Sigmoid colon (tissue), 4 donors: ENCODE measurements around the gene HMGB2.
A peak's percentile ranks its signal among the peaks of the same experiment; 100 is the strongest.

Experiments
- CTCF ChIP-seq, 4 experiments: fragments of 450-650 bp in 3 of 4; fragments of 200-600 bp in 1 of 4; IDR thresholded peaks; one replicate each; pipeline ENCODE4 v1.5.1; 2016 to 2019; ENCODE audit warnings: antibody characterized with exemption in 4 of 4, mild to moderate bottlenecking in 3 of 4, moderate library complexity in 2 of 4
- EP300 ChIP-seq, 4 donors: sonication (generic); formaldehyde crosslinking; IDR thresholded peaks; one replicate each; pipeline ENCODE4 v1.6.1; 2017; ENCODE audit warnings: antibody characterized with exemption in 4 of 4
- POLR2AphosphoS5 ChIP-seq, 4 donors: sonication (generic); formaldehyde crosslinking; IDR thresholded peaks; one replicate each; pipeline ENCODE4 v1.6.1; 2017; ENCODE audit warnings: antibody characterized with exemption in 4 of 4

- TF ChIP-seq CTCF (IDR thresholded peaks at IDR 0.05) (no peak), POLR2AphosphoS5 (IDR thresholded peaks at IDR 0.05) (peak; percentile 100), EP300 (IDR thresholded peaks at IDR 0.05) (peak in 1 of 4 donors; percentile 24)
Observed at GRCh38 chr4:173370477-173371291, 36.5 kb upstream of the HMGB2 start, which contains the start of gene SAP30.
